Activated naive CD8-positive, alpha-beta T cell treated with anti-CD3 and anti-CD28 coated beads for 36 hours (primary cell): Measurements from ENCODE around the gene RAB11FIP2. TPM values are rescaled to one million over a fixed set of nuclear protein-coding genes. Genes with fewer than 3 reads are reported as not detected.

Experiments
- DNase-seq: peaks from one replicate; pipeline ENCODE4 v3.0.0; 2021
- H3K27ac Mint-ChIP-seq: one replicate; pipeline ENCODE4 v1.8.0; 2022; ENCODE audit warnings: mild to moderate bottlenecking, moderate library complexity, mixed read lengths
- H3K27me3 Mint-ChIP-seq: one replicate; pipeline ENCODE4 v1.8.0; 2022; ENCODE audit warnings: mild to moderate bottlenecking, mixed read lengths
- H3K36me3 Mint-ChIP-seq: one replicate; pipeline ENCODE4 v1.8.0; 2021; ENCODE audit warnings: mild to moderate bottlenecking, mixed read lengths
- H3K4me1 Mint-ChIP-seq: one replicate; pipeline ENCODE4 v1.8.0; 2021; ENCODE audit warnings: mixed read lengths
- H3K4me3 Mint-ChIP-seq: one replicate; pipeline ENCODE4 v1.8.0; 2022; ENCODE audit warnings: mild to moderate bottlenecking, moderate library complexity, mixed read lengths
- H3K9me3 Mint-ChIP-seq: one replicate; pipeline ENCODE4 v1.8.0; 2022; ENCODE audit warnings: mixed read lengths
- total RNA-seq, 2 experiments: library from RNA; stranded (reverse); gene quantifications; one replicate each; pipeline ENCODE4 v1.2.3, GENCODE V29; 2021

The RAB11FIP2 gene
- total RNA-seq, 2 experiments from 2014 or later, result 8.5 to 9.9 TPM

DNA sequence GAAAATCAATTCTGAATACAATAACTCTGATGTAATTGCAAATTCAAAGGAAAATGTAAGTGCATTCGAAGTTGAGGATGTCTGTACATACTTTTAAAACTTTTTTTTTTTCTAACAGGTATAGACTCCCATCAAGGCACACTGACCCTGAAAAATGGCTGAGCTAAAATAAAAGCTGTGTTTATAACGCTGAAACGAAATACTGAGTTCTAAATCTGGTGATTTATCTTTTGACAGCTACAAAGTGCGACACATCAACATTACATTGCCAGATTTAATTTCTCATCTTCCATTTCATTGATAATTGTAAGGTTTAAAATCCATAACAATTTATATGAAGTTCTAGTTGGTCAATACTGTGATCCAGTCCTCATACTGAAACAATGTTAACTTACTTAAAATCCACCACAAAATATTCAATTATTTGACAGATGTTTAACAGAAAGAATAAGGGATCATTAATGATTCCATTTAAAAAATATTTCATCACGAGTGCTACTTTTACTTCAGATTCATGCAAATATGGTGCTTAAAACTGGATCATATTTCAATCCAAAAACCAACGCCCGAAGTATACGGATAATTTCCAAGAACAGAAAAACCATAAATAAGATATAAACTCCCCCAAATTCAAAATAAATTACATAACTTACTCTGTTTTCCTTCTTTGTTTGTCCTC, 1.4 kb downstream of the RAB11FIP2 start:
- Mint-ChIP-seq H3K27me3 (no peaks in the 10 kb centered on the region), H3K9me3 (no peaks in the 10 kb centered on the region), H3K27ac (peak overlapping the region; percentile 83), H3K36me3 (peaks cover 1% of the 10 kb centered on the region), H3K4me1 (peaks cover 37% of the 10 kb centered on the region), H3K4me3 (peak overlapping the region; percentile 89)
- no peak for DNase-seq

DNA sequence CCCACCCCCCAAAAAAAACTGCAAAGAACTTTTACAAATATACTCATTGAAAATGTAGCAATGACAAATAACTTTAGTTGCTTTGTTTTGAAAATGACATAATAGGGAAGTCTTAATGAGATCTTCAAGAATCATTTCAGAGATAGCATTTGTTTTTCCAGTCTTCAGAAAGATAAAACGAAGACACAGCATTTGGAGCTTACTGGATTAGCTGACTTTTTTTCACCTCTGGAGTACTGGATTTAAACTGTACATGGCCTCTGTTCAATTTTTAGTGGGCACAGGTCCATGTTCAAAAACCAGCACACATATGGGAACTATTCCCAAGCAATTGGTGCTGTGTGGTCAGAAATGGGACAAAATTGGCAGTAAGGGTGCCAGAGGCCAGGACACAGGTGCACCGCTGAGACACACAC, 3.9 kb downstream of the RAB11FIP2 start:
- H3K27me3 Mint-ChIP-seq, result no peaks in the 10 kb centered on the region
- peaks cover 11% of the 10 kb centered on the region for H3K36me3 Mint-ChIP-seq
- DNase-seq, result no peak
- no peaks in the 10 kb centered on the region for H3K9me3 Mint-ChIP-seq
- H3K4me3 Mint-ChIP-seq, result no peak overlapping the region
- peaks cover 43% of the 10 kb centered on the region for H3K4me1 Mint-ChIP-seq
- no peak overlapping the region for H3K27ac Mint-ChIP-seq

DNA sequence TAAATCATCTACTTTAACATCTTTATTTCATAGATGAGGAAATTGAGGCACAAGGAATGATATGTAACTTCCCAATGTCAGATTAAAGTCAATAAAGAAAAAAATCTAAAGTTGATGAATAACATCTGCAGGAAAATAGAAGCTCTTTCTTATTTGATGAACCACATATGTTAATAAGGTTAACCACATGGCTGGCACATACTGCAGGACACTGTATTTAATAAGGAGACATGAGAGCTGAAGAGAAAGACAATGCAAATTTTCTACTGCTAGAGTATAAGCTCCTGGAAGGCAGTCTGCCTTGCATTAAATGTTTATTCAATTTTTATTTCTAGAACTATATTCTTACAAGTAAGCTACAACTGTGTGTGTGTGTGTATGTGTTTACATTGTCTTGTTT, 4.4 kb downstream of the RAB11FIP2 start:
- no peak for DNase-seq
- H3K27ac Mint-ChIP-seq, result no peak overlapping the region
- H3K4me3 Mint-ChIP-seq, result no peak overlapping the region
- peaks cover 11% of the 10 kb centered on the region for H3K36me3 Mint-ChIP-seq
- H3K9me3 Mint-ChIP-seq, result no peaks in the 10 kb centered on the region
- H3K27me3 Mint-ChIP-seq, result no peaks in the 10 kb centered on the region
- peaks cover 42% of the 10 kb centered on the region for H3K4me1 Mint-ChIP-seq

DNA sequence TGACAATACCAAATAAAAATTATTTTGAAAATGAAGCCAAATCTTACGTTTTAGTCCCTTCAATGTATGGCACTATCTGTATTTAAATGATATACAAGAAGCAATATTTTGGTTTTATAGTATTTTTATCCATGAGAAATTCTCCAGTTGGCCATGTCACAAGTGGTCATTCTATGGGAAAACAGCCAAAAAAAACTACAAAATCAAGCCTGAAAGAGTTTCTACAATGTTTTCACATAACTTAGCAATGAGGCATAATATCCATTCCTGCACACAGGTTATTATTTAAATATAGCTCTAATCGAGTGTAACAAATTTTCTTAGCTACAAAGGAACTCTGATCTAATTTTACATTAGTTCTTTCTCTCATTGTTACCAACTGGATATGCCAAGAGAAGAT, 5.4 kb downstream of the RAB11FIP2 start:
- Mint-ChIP-seq H3K4me1 (peaks cover 44% of the 10 kb centered on the region), H3K27ac (no peak overlapping the region), H3K4me3 (no peak overlapping the region), H3K9me3 (no peaks in the 10 kb centered on the region), H3K36me3 (peaks cover 11% of the 10 kb centered on the region), H3K27me3 (no peaks in the 10 kb centered on the region)
- DNase-seq, result no peak

DNA sequence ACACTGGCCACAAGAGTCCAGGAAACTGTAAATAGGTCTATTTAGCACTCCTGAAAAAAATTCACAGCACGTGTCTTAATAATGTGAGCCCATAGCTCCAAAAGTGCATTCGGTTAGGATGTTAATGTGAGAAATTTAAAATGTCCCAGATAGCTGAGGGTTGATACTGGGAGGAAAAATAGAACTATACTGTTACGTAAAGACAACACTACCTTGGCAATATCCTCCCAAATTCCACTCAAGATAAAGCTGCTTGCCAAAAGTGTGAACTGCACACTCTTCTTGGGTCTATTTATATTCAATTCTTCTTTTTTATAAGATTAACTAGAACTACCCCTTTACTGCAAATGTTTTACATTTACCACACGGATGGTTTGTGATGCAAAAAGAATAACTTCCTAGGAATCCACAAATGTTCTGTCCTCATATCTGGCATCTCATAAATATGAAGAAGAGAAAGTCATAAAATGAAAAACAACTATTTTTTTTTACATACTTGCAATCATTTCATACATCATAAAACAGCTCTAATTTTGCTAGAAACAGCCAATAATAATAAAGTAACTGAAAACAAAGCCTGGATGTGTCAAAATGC, 10.4 kb downstream of the RAB11FIP2 start:
- no peaks in the 10 kb centered on the region for H3K9me3 Mint-ChIP-seq
- peaks cover 19% of the 10 kb centered on the region for H3K36me3 Mint-ChIP-seq
- H3K4me3 Mint-ChIP-seq, result no peak overlapping the region
- no peak for DNase-seq
- peaks cover 29% of the 10 kb centered on the region for H3K4me1 Mint-ChIP-seq
- no peaks in the 10 kb centered on the region for H3K27me3 Mint-ChIP-seq
- H3K27ac Mint-ChIP-seq, result no peak overlapping the region

DNA sequence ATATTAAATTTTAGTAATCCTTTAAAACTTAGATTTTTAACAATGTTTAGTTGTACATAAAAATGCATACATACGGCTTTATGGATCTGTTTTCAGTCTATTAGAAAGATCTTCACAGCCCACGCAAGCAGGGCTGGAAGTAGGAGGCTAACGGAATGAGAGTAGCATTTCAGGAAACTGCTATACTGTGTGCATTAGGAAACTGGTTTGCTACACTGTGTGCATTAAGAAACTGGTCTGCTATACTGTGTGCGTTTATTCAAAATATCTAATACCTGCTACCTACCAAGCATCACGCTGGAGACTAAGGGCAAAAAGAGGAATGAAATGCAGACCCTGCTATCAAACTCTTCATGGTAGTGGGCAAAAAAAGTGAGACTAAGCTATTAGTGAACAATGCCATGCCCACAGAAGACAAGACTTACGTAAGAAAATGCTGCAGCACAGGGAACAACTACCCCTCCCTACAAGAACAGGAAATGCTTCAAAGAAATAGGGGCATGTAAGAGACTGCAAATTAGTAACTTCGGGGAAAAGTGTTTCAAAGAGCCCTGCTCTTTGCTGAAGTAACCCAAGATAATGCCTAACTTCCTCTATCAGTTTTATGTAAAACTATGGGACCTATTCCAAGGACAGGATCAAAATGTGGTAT, 11.3 kb downstream of the RAB11FIP2 start:
- H3K4me1 Mint-ChIP-seq, result peaks cover 25% of the 10 kb centered on the region
- no peak for DNase-seq
- H3K27ac Mint-ChIP-seq, result no peak overlapping the region
- H3K4me3 Mint-ChIP-seq, result peak overlapping the region; percentile 14
- no peaks in the 10 kb centered on the region for H3K27me3 Mint-ChIP-seq
- H3K36me3 Mint-ChIP-seq, result peaks cover 20% of the 10 kb centered on the region
- no peaks in the 10 kb centered on the region for H3K9me3 Mint-ChIP-seq

DNA sequence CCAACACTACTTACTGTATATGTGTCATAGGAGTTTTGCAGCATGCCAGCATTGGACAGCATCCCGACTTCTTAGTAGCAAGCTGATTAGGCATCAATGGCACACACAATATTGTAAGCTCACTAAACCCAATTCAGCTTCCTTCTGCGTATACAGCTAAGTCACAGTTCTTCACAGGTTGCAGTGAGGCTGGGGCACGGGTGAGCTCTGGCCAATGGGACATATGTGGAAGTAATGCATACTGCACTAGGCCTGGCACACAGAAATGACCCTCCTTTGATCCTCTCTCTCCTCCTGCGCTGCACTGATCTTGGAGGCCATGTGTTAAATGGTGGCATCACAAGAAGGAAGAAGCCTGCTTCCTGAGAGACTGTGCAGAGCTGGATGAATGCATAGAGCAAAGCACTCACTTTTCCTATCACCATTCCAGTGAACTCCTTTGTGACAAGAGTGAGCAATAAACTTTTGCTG, 11.9 kb downstream of the RAB11FIP2 start:
- DNase-seq, result no peak
- H3K36me3 Mint-ChIP-seq, result peaks cover 18% of the 10 kb centered on the region
- H3K9me3 Mint-ChIP-seq, result no peaks in the 10 kb centered on the region
- H3K4me1 Mint-ChIP-seq, result peaks cover 20% of the 10 kb centered on the region
- no peak overlapping the region for H3K27ac Mint-ChIP-seq
- no peaks in the 10 kb centered on the region for H3K27me3 Mint-ChIP-seq
- no peak overlapping the region for H3K4me3 Mint-ChIP-seq

DNA sequence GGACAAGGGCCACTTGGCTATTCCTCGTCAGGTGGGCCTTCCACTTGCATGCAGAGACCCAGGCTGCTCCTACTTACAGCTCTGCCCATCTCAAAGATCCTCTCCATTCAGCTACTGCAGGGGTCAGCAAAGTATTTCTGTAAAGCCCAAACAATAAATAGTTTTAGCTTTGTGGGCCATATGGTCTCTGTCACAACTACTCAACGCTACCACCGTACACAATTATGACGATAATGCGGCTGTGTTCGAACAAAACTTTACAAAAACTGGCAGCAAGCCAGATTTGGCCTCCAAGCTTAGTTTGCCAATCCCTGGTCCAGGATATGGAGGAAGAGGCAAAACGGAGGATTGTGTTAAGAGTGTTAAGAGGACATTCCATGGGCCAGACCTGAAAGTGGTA, 12.8 kb downstream of the RAB11FIP2 start:
- H3K9me3 Mint-ChIP-seq, result no peaks in the 10 kb centered on the region
- peaks cover 22% of the 10 kb centered on the region for H3K4me1 Mint-ChIP-seq

DNA sequence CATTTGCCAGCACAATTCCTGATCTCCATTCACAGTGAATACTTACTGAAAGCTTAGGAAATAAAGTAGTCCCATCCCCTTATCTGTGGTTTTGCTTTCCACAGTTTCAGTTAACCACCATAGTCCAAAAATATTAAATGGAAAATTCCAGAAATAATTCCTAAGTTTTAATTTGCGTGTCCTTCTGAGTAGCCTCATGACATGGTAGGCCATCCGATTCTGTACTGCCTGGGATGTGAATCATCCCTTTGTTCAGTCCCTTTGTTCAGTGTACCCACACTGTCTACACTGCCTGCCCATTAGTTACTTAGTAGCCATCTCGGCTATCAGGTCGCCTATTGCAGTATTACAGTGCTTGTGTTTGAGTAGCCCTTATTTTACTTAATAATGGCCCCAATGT, 14.2 kb downstream of the RAB11FIP2 start:
- H3K4me1 Mint-ChIP-seq, result peaks cover 28% of the 10 kb centered on the region
- no peak overlapping the region for H3K4me3 Mint-ChIP-seq
- DNase-seq, result no peak
- H3K27ac Mint-ChIP-seq, result no peak overlapping the region
- H3K36me3 Mint-ChIP-seq, result peaks cover 18% of the 10 kb centered on the region
- H3K9me3 Mint-ChIP-seq, result no peaks in the 10 kb centered on the region
- H3K27me3 Mint-ChIP-seq, result no peaks in the 10 kb centered on the region

More for the DNA sequence above, 12.8 kb downstream of the RAB11FIP2 start:
- DNase-seq, result no peak
- Mint-ChIP-seq H3K4me3 (no peak overlapping the region), H3K27ac (no peak overlapping the region), H3K36me3 (peaks cover 17% of the 10 kb centered on the region), H3K27me3 (no peaks in the 10 kb centered on the region)

DNA sequence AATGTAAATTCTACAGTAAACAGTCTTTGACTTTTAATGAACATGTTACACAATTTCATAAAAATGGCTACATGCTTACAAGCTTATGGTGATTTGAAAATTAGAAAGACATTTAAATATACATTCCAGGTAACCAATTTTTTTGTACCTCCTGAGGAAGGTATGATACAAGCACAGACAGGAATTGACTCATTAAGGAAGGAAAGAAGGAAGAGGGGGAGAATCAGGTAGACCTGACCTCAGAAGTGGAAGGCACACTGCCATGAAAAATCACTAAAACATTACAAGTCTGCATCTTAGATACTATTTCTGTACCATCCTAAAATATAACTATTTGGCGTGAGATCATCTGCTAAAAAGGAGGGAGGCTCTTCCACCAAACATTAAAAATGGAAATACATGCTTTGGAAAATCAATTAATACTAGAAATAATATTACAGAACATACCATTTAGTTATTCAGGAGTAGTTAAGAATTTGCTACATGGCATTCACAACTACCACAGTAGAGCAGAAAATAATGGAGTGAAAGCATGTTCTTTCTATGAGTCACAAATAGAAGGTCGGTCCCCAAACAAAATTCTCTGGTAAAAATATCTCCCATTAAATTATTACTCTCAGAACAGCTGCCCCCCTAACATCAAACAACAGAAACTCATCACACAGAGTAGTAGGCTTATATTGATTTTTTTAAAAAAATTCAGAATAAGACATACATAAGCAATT, 15.2 kb downstream of the RAB11FIP2 start:
- no peaks in the 10 kb centered on the region for H3K27me3 Mint-ChIP-seq
- H3K36me3 Mint-ChIP-seq, result peaks cover 18% of the 10 kb centered on the region
- peaks cover 25% of the 10 kb centered on the region for H3K4me1 Mint-ChIP-seq
- H3K4me3 Mint-ChIP-seq, result no peak overlapping the region
- no peaks in the 10 kb centered on the region for H3K9me3 Mint-ChIP-seq
- no peak overlapping the region for H3K27ac Mint-ChIP-seq
- DNase-seq, result no peak

DNA sequence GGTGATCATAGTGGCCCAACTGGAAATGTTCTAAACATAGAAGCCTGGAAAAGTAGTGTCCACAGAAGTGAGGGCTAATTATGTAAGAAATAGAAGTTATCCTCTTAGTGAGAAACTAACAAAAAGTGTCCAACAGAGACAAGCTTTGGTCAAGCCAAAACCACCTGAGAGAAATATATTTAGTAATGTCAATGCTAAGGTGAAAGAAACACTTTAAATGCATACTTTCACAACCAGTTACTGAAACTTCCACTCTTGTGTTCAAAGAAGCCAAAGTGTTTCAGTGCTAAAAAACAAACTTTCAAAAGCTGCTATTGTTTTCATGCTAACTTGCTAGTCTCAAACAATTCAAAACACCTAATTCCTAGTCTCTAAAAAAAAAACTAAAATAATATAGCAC, 18.1 kb downstream of the RAB11FIP2 start:
- H3K4me3 Mint-ChIP-seq, result no peak overlapping the region
- no peak overlapping the region for H3K27ac Mint-ChIP-seq
- H3K9me3 Mint-ChIP-seq, result no peaks in the 10 kb centered on the region
- no peaks in the 10 kb centered on the region for H3K27me3 Mint-ChIP-seq
- H3K4me1 Mint-ChIP-seq, result peaks cover 15% of the 10 kb centered on the region
- H3K36me3 Mint-ChIP-seq, result peaks cover 23% of the 10 kb centered on the region
- no peak for DNase-seq

DNA sequence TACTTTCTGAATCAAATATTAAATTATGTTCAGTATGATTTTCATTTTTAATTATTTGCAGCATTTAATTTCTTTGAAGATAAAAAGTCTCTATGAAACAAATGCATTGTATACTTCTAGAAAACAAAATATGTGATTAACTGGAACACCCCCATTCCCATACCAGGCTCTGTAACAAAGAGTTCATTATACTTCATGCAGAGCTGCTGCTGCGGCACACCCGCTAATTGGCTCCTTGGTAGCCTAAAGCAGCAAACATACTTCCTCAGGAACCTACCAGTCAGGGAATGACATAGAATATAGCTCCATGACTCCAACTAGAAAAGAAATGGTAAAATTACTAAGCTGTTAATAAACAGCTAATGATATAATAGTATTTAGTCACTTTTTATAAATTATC, 19.3 kb downstream of the RAB11FIP2 start:
- H3K27me3 Mint-ChIP-seq, result no peaks in the 10 kb centered on the region
- no peak overlapping the region for H3K4me3 Mint-ChIP-seq
- no peak for DNase-seq
- H3K4me1 Mint-ChIP-seq, result peaks cover 15% of the 10 kb centered on the region
- H3K27ac Mint-ChIP-seq, result no peak overlapping the region
- no peaks in the 10 kb centered on the region for H3K9me3 Mint-ChIP-seq
- peaks cover 17% of the 10 kb centered on the region for H3K36me3 Mint-ChIP-seq

DNA sequence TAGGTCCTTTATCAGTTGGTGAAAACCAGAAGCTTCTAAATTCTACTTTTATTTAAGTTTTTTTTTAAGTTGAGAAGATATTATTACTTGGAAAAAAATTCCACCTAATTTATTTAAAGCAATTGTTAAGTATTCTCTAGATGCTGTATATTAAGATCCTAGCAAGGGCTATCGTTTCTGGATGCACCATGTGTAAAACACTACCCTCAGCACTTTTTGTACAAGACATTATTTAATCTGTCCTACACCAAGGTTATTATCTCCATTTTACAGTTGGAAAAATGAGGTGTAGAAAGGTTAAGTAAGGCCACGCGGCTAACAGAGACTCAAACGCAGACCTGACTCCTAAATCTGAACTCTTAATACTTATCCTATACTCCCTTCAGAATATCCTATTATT, 19.8 kb downstream of the RAB11FIP2 start:
- no peaks in the 10 kb centered on the region for H3K27me3 Mint-ChIP-seq
- no peak overlapping the region for H3K27ac Mint-ChIP-seq
- H3K9me3 Mint-ChIP-seq, result no peaks in the 10 kb centered on the region
- DNase-seq, result no peak
- H3K4me1 Mint-ChIP-seq, result peaks cover 15% of the 10 kb centered on the region
- H3K4me3 Mint-ChIP-seq, result no peak overlapping the region
- peaks cover 15% of the 10 kb centered on the region for H3K36me3 Mint-ChIP-seq

DNA sequence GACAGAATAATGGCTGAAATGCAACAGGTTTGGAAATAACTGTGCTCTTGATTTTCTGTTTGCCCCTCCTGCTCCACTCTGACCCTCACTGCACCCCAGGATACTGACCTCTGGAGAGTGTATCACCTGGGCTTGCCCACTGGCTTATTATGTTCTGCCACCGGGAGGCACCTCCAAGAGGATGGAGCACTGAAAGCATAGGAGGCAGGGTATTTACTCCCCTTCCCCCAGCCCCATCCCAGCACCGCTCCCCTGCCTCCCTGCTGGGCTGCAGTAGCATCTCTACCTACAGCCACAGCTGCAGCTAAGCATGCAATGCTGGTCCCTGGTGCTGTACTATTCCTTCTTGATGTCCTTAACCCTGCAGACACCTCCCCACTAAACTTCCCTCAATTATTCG, 26.4 kb downstream of the RAB11FIP2 start:
- DNase-seq, result no peak
- Mint-ChIP-seq H3K4me1 (no peaks in the 10 kb centered on the region), H3K36me3 (no peaks in the 10 kb centered on the region), H3K4me3 (no peak overlapping the region), H3K27ac (no peak overlapping the region), H3K9me3 (no peaks in the 10 kb centered on the region), H3K27me3 (no peaks in the 10 kb centered on the region)

DNA sequence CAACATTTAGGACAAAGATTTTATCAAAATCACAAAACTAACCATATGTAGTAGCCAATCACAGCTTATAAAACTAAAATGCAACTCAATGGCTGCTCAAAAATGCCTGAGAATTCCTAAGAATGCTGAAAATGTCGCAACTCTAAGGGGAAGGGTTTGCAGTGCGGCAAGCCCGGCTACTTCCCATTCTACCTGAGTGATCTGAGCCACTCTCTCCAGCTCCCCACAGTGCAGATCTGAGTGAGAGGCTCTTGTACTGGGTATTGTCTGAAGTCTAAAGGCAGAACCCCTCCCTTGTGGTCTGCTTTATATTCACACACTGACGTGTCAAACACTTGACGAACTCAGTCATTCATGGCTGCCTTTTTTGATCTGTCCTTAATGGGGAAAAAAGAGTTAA, 28.9 kb downstream of the RAB11FIP2 start:
- H3K27me3 Mint-ChIP-seq, result no peaks in the 10 kb centered on the region
- DNase-seq, result no peak
- H3K36me3 Mint-ChIP-seq, result no peaks in the 10 kb centered on the region
- no peaks in the 10 kb centered on the region for H3K4me1 Mint-ChIP-seq
- H3K4me3 Mint-ChIP-seq, result no peak overlapping the region
- H3K9me3 Mint-ChIP-seq, result no peaks in the 10 kb centered on the region
- H3K27ac Mint-ChIP-seq, result no peak overlapping the region
